ENCODE measurements around the gene TFG.

GRCh38 chr3:100779480-100779879 lies 70.2 kb downstream of the TFG start:
- no peak for TF ChIP-seq ZNF311 (CRISPR knock-in tag; IDR thresholded peaks at IDR 0.05)
- no peak for TF ChIP-seq RNF2 (IDR thresholded peaks at IDR 0.05)
- TF ChIP-seq POLR2A (conservative IDR thresholded peaks at IDR 0.05), result no peak
- TF ChIP-seq MBD1 (CRISPR knock-in tag; IDR thresholded peaks at IDR 0.05), result no peak
